Upper lobe of right lung (tissue), 1 donor: ENCODE results near the gene AVP. TPM values are rescaled to one million over a fixed set of nuclear protein-coding genes. Genes with fewer than 3 reads are reported as not detected.
"Not testable (repeated sequence)": the region's sequence is repeated elsewhere in the genome, so short reads cannot be mapped to it uniquely, and the experiment has no call there.

ENCODE experiments used
- ATAC-seq: fragments of 200-7000 bp; cut with Tn5 transposase; one replicate; pipeline ENCODE4 v1.9.1; 2020; ENCODE audit warnings: mild to moderate bottlenecking, moderate library complexity
- DNase-seq: peaks from one replicate; pipeline ENCODE4 v3.0.0-alpha.2; 2020
- H3K27ac ChIP-seq: fragments of 200-600 bp; one replicate; pipeline ENCODE4 v1.8.0; 2022
- H3K27me3 ChIP-seq: fragments of 200-600 bp; one replicate; pipeline ENCODE4 v1.8.0; 2022; ENCODE audit warnings: mild to moderate bottlenecking
- H3K36me3 ChIP-seq: fragments of 200-600 bp; one replicate; pipeline ENCODE4 v1.8.0; 2022
- H3K4me1 ChIP-seq: fragments of 200-600 bp; one replicate; pipeline ENCODE4 v1.8.0; 2022
- H3K4me3 ChIP-seq: fragments of 200-600 bp; one replicate; pipeline ENCODE4 v1.8.0; 2022; ENCODE audit warnings: mild to moderate bottlenecking
- H3K9me3 ChIP-seq: fragments of 200-600 bp; one replicate; pipeline ENCODE4 v1.8.0; 2022
- intact Hi-C: fragments of 100-400 bp; cut with DNase I; formaldehyde crosslinking; loops from one replicate; pipeline ENCODE4 v1.11.0; 2022
- total RNA-seq: library from RNA; stranded (reverse); fragmentation: NEBNext Ultra II Directional; extraction: Animal tissue kit (Norgen Biotek cat#: 25700); gene quantifications from one replicate; pipeline ENCODE4 v1.2.1, GENCODE V29; 2021
- TF ChIP-seq, protein P1 (sequence below): fragments of 200-600 bp; IDR thresholded peaks from one replicate; pipeline ENCODE4 v1.8.0; 2022; ENCODE audit warnings: antibody characterized with exemption
- donor health status: DM: no; HTN: yes; CAD: no; lungs with severe emphysema.

The AVP gene
- total RNA-seq, 1 donor from 2014 or later, result not detected

DNA sequence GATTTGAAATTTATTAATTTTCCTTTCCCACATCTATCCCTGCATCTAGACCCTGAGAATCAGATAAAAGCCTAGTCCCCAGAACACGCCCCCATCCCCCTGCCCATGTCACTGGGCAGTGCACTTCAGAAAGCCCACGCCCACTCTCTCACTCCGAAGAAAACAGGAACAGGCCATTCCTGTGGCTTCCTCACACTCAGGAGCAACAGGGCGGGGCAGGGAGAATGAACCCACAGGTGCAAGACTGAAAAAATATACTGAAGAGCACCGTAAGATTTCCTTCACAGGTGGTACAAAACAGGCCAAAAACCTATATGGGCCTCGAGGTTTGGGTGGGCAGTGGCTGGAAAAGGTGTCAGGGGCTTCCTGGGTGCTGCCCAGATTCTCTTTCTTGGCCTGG, 9.7 kb downstream of the AVP start:
- Histone ChIP-seq H3K27me3 (peaks cover 25% of the 10 kb centered on the region), H3K4me3 (no peak overlapping the region), H3K4me1 (peaks cover 6% of the 10 kb centered on the region), H3K9me3 (no peaks in the 10 kb centered on the region), H3K27ac (no peak overlapping the region), H3K36me3 (no peaks in the 10 kb centered on the region)
- DNase-seq (no peak), ATAC-seq (peak; percentile 61)
- intact Hi-C loops, result no loop called here
- TF ChIP-seq, protein P1, sequence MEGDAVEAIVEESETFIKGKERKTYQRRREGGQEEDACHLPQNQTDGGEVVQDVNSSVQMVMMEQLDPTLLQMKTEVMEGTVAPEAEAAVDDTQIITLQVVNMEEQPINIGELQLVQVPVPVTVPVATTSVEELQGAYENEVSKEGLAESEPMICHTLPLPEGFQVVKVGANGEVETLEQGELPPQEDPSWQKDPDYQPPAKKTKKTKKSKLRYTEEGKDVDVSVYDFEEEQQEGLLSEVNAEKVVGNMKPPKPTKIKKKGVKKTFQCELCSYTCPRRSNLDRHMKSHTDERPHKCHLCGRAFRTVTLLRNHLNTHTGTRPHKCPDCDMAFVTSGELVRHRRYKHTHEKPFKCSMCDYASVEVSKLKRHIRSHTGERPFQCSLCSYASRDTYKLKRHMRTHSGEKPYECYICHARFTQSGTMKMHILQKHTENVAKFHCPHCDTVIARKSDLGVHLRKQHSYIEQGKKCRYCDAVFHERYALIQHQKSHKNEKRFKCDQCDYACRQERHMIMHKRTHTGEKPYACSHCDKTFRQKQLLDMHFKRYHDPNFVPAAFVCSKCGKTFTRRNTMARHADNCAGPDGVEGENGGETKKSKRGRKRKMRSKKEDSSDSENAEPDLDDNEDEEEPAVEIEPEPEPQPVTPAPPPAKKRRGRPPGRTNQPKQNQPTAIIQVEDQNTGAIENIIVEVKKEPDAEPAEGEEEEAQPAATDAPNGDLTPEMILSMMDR, result no peak

DNA sequence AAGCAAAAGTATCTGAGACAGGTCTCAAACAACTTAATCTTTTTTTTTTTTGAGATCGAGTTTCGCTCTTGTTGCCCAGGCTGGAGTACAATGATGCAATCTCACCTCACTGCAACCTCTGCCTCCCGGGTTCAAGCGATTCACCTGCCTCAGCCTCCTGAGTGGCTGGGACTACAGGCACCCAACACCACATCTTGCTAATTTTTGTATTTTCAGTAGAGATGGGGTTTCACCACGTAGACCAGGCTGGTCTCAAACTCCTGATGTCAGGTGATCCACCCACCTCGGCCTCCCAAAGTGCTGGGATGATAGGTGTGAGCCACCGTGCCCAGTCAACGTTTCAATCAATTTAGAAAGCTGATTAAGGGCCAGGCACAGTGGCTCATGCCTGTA, 11.3 kb downstream of the AVP start:
- DNase-seq, intact Hi-C loops: not testable (repeated sequence)

DNA sequence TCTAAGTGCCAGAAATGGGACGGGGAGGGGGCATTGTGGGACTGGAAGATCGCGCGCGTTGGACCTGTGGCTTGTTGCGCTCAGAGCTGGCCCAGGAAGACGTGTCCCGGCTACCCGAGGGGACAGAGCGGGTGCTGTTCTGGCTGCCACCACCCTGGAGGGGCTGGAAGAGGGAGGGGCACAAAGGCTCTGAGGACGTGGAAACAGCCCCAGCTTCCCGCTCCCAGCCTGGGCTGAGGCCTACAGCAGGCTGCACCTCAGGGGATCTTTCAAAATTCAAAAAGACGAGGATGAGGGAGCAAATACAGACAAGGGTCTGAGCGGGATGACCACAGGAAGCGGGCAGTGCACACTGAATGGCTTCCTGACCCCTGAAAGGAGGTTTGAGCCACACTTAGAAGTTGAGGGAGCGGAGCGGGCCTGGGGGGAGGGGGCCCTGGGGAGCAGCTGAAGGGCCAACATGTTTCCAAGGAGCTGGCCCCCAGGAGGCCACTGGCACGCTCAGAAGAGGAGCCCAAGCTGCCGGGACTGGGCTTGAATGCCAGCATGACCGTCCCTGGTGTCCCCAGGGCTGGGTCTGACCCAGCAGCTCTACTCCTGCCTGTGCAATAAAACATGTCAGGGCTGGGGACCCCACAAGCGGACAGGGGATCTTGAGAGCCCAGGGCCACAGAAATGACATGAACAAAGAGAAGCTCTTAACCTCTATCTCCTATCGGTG, 11.8 kb downstream of the AVP start:
- H3K4me1 ChIP-seq, result peaks cover 6% of the 10 kb centered on the region
- H3K27me3 ChIP-seq, result peaks cover 25% of the 10 kb centered on the region
- TF ChIP-seq, protein P1, result no peak
- H3K9me3 ChIP-seq, result no peaks in the 10 kb centered on the region
- no peak for DNase-seq
- peak overlapping the region; percentile 45 for H3K4me3 ChIP-seq
- intact Hi-C loops, result no loop called here
- H3K36me3 ChIP-seq, result no peaks in the 10 kb centered on the region
- no peak for ATAC-seq
- H3K27ac ChIP-seq, result no peak overlapping the region

More for the DNA sequence above, 11.3 kb downstream of the AVP start:
- not testable (repeated sequence) for H3K4me1 ChIP-seq, H3K27ac ChIP-seq, H3K9me3 ChIP-seq, H3K4me3 ChIP-seq, H3K36me3 ChIP-seq, ATAC-seq
- H3K27me3 ChIP-seq, result peaks cover 25% of the 10 kb centered on the region

DNA sequence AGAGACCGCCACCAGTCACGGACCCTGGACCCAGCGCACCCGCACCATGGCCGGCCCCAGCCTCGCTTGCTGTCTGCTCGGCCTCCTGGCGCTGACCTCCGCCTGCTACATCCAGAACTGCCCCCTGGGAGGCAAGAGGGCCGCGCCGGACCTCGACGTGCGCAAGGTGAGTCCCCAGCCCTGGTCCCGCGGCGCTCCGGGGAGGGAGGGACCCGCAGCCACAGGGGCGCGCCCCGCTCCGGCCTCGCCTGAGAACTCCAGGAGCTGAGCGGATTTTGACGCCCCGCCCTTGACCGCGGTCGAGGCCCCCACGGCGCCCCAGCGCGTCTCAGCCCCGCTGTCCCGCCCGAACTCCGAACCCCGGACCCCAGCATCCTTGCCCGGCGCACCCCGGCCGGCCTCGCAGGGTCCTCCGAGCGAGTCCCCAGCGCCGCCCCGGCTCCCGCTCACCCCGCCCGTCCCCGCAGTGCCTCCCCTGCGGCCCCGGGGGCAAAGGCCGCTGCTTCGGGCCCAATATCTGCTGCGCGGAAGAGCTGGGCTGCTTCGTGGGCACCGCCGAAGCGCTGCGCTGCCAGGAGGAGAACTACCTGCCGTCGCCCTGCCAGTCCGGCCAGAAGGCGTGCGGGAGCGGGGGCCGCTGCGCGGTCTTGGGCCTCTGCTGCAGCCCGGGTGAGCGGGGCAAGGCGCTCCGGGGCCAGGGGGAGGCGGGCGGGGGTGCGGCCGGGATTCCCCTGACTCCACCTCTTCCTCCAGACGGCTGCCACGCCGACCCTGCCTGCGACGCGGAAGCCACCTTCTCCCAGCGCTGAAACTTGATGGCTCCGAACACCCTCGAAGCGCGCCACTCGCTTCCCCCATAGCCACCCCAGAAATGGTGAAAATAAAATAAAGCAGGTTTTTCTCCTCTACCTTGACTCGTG, 12.7 kb downstream of the AVP start, which contains the start of gene OXT:
Gene OXT, plus strand, starts transcription at position 11 of the 920 bp plus-strand sequence. Its CDS starts 36 bp downstream, at position 47.
- TF ChIP-seq, protein P1, result no peak
- Histone ChIP-seq H3K4me1 (peaks cover 6% of the 10 kb centered on the region), H3K9me3 (no peaks in the 10 kb centered on the region), H3K4me3 (peak within 1 kb of the TSS; percentile 45), H3K27me3 (peaks cover 25% of the 10 kb centered on the region), H3K36me3 (no peaks in the 10 kb centered on the region), H3K27ac (no peak within 1 kb of the TSS)
- ATAC-seq (peak; percentile 65), DNase-seq (peak; percentile 70)
- intact Hi-C loops, result no loop called here

DNA sequence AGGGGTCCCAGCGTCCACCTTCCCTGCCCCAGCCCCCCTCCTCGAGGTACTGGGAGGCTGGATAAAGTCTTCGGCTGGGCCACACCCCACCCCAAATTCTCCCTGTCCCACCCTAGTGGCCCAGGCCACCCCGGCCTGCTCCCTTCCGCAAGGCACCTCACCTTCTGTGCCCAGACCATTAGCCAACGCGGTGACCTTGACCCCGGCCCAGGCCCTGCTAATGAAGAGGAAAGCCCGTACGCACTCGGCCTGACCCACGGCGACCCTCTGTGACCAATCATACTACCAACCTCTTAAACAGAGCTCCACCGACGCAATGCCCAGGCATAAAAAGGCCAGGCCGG, 13.3 kb downstream of the AVP start:
- DNase-seq, result no peak
- TF ChIP-seq, protein P1, result no peak
- Histone ChIP-seq H3K27ac (no peak overlapping the region), H3K4me1 (peaks cover 6% of the 10 kb centered on the region), H3K27me3 (peaks cover 25% of the 10 kb centered on the region), H3K36me3 (no peaks in the 10 kb centered on the region), H3K4me3 (peak overlapping the region; percentile 45), H3K9me3 (no peaks in the 10 kb centered on the region)
- intact Hi-C loops, result no loop called here
- no peak for ATAC-seq

DNA sequence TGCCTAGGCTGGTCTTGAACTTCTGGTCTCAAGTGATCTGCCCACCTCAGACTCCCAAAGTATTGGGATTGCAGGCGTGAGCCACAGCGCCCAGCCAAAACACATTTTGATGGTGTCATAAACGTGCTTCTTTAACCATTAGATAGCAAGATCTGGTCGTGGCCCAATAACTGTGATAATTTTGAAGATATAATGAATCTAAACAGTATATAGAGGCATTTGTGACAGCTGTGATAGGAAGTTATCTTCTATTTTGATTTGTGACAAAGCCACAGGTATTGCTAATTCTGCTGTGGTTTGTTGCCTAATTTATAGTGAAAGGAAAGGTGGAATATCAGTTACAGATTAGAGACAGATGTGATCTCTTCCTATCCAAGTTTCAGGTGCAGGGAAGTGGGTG, 13.8 kb downstream of the AVP start:
- Histone ChIP-seq H3K36me3 (no peaks in the 10 kb centered on the region), H3K9me3 (no peaks in the 10 kb centered on the region), H3K4me1 (peaks cover 6% of the 10 kb centered on the region), H3K27ac (no peak overlapping the region), H3K27me3 (peaks cover 25% of the 10 kb centered on the region), H3K4me3 (no peak overlapping the region)
- intact Hi-C loops, result no loop called here
- no peak for ATAC-seq
- TF ChIP-seq, protein P1, result no peak
- DNase-seq, result no peak
